Mesothelial cell of epicardium (in vitro differentiated cells): ENCODE measurements around the gene NPHP4. TPM values are rescaled to one million over a fixed set of nuclear protein-coding genes. Genes with fewer than 3 reads are reported as not detected.
"Not testable (repeated sequence)": the region's sequence is repeated elsewhere in the genome, so short reads cannot be mapped to it uniquely, and the experiment has no call there.

Source experiments
- DNase-seq, 2 experiments: peaks; one replicate each; pipeline ENCODE4 v3.0.0; 2021; ENCODE audit warnings: low spot score in 2 of 2; ENCODE audit not compliant: unreplicated experiment in 2 of 2
- H3K27ac Mint-ChIP-seq: 2 replicates; pipeline ENCODE4 v1.8.0; 2021; ENCODE audit warnings: mixed read lengths
- H3K27me3 Mint-ChIP-seq: 2 replicates; pipeline ENCODE4 v1.8.0; 2021; ENCODE audit warnings: low read depth, mixed read lengths
- H3K36me3 Mint-ChIP-seq: 2 replicates; pipeline ENCODE4 v1.8.0; 2021; ENCODE audit warnings: mixed read lengths
- H3K4me1 Mint-ChIP-seq: 2 replicates; pipeline ENCODE4 v1.8.0; 2021; ENCODE audit warnings: mixed read lengths
- H3K4me3 Mint-ChIP-seq: 2 replicates; pipeline ENCODE4 v1.8.0; 2021; ENCODE audit warnings: mild to moderate bottlenecking, moderate library complexity, mixed read lengths
- H3K9me3 Mint-ChIP-seq: 2 replicates; pipeline ENCODE4 v1.8.0; 2021; ENCODE audit warnings: mixed read lengths
- total RNA-seq: library from RNA; stranded (reverse); gene quantifications from 3 replicates; pipeline ENCODE4 v1.2.1, GENCODE V29; 2021
- TF ChIP-seq, protein P1 (sequence below): fragments of 200-600 bp; sonication (generic); IDR thresholded peaks from one replicate; pipeline ENCODE4 v1.5.0; 2021; ENCODE audit warnings: antibody characterized with exemption; ENCODE audit not compliant: unreplicated experiment

The NPHP4 gene
- total RNA-seq, 1 donor from 2014 or later = 16.4 TPM

DNA sequence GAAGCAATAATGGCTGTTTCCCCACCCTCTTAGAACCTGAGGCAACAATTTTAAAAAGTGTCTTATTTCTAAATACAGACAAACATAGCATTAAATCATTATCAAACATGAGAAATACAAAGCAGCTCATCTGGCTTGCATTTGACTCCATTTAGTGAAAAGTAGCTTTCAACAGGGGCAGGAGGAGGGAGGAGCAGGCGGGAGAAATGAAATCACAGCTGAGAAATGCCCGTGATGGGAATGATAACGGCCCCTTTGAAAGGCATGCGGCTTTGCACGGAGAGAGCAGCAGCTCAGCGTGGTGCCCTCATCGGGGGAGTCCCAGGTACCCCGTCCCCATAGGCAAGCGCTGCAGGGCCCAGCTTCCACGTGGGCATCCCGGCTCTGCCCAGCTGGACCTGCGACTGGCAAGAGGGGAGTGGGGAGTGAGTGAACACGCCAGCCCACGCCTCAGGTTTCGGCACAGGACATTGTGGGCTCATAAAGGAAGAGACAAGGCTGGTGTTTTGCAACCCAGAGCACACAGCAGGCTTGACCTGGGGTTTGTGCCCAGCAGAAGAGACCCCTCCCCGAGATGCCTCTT is 134.6 kb downstream of the NPHP4 start:
- no peaks in the 10 kb centered on the region for H3K27me3 Mint-ChIP-seq
- DNase-seq = no peak
- no peaks in the 10 kb centered on the region for H3K36me3 Mint-ChIP-seq
- TF ChIP-seq, protein P1, sequence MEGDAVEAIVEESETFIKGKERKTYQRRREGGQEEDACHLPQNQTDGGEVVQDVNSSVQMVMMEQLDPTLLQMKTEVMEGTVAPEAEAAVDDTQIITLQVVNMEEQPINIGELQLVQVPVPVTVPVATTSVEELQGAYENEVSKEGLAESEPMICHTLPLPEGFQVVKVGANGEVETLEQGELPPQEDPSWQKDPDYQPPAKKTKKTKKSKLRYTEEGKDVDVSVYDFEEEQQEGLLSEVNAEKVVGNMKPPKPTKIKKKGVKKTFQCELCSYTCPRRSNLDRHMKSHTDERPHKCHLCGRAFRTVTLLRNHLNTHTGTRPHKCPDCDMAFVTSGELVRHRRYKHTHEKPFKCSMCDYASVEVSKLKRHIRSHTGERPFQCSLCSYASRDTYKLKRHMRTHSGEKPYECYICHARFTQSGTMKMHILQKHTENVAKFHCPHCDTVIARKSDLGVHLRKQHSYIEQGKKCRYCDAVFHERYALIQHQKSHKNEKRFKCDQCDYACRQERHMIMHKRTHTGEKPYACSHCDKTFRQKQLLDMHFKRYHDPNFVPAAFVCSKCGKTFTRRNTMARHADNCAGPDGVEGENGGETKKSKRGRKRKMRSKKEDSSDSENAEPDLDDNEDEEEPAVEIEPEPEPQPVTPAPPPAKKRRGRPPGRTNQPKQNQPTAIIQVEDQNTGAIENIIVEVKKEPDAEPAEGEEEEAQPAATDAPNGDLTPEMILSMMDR = no peak
- peaks cover 4% of the 10 kb centered on the region for H3K9me3 Mint-ChIP-seq
- H3K27ac Mint-ChIP-seq = no peak overlapping the region
- H3K4me3 Mint-ChIP-seq = no peak overlapping the region
- peaks cover 6% of the 10 kb centered on the region for H3K4me1 Mint-ChIP-seq

DNA sequence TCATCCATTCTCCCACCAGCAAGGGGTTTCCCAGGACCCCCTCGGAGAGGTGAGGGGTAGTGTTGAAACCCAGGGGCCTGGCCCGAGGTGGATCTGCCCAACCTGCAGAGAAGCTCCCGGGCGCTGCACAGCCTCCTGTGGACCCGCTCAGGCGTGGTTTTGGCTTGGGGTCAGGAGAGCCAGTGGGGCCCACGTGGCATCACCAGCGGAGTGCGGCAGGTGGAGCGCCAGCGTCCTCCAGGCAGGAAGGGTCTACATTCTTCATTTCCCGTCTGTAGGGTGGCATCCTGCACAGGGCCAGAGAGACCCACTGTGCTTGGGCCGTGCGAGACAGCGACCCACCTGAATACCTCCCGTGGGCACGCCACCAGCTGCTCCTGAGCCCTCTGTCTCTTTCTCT is 135.2 kb downstream of the NPHP4 start:
- H3K4me3 Mint-ChIP-seq = no peak overlapping the region
- DNase-seq = no peak
- TF ChIP-seq, protein P1 = no peak
- H3K36me3 Mint-ChIP-seq = no peaks in the 10 kb centered on the region
- H3K9me3 Mint-ChIP-seq = peaks cover 4% of the 10 kb centered on the region
- no peaks in the 10 kb centered on the region for H3K27me3 Mint-ChIP-seq
- no peak overlapping the region for H3K27ac Mint-ChIP-seq
- H3K4me1 Mint-ChIP-seq = peaks cover 6% of the 10 kb centered on the region

DNA sequence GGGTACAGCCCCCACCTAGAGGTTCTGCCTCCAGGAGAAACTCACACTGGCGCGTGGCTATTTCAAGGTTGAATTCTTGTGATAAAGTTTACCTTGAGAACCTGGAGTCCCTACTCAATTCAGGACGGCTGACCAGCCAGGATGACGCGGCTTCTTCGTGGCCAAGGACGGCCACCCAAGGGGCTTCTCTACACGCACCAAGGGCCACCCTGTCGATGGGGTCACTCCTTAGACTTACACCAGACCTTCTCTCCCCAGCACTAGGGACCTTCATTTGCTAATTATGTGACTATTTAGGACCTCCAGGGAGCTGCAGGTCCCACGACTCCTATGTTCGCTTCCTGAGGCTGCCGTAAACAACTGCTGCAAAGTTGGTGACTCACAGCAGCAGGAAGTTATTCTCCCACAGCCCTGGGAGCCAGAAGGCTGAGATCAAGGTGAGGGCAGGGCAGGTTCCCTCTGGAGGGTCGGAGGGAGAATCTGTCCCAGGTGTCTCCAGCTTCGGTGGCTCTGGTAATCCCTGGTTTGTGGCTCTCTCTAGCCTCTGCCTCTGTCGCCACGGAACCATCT is 135.9 kb downstream of the NPHP4 start:
- DNase-seq = no peak
- Mint-ChIP-seq H3K36me3 (no peaks in the 10 kb centered on the region), H3K4me3 (no peak overlapping the region), H3K4me1 (peaks cover 6% of the 10 kb centered on the region), H3K9me3 (peaks cover 4% of the 10 kb centered on the region), H3K27me3 (no peaks in the 10 kb centered on the region), H3K27ac (no peak overlapping the region)
- TF ChIP-seq, protein P1 = no peak

DNA sequence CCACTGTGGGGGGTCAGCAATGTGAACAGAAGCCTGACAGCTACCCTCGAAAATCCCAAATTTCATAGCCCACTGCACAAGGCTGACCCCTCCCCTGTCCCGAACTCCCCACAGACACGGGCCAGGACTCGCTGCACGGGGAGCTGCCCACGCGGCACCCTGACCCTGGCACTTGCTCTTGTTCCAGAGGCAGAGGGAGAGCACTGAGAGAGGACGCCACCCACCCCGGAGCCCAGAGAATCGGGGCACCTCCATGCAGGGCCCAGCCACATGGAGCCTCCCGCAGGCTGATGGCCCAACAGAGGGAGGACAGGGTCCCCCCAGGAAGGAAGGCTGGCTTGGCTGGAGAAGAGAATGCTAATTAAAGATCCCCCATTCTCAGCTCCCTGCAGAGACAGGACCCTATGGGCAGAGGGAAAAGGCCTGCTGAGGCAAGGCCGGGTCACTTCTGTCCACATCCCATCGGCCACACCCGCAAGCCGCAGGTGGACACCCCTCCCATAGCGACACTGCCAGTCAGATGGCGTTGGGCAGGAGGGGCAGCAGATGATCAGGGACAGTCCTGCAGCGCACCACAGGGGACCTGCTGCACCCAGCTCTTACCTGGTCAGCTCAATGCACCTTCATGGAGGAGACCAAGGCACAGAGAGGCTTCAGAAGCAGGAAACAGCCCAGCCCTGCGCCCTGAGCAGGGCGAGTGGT is 136.9 kb downstream of the NPHP4 start:
- H3K36me3 Mint-ChIP-seq = no peaks in the 10 kb centered on the region
- peaks cover 2% of the 10 kb centered on the region for H3K27me3 Mint-ChIP-seq
- peaks cover 4% of the 10 kb centered on the region for H3K9me3 Mint-ChIP-seq
- no peak for DNase-seq
- no peak overlapping the region for H3K4me3 Mint-ChIP-seq
- peaks cover 6% of the 10 kb centered on the region for H3K4me1 Mint-ChIP-seq
- no peak overlapping the region for H3K27ac Mint-ChIP-seq
- TF ChIP-seq, protein P1 = no peak

DNA sequence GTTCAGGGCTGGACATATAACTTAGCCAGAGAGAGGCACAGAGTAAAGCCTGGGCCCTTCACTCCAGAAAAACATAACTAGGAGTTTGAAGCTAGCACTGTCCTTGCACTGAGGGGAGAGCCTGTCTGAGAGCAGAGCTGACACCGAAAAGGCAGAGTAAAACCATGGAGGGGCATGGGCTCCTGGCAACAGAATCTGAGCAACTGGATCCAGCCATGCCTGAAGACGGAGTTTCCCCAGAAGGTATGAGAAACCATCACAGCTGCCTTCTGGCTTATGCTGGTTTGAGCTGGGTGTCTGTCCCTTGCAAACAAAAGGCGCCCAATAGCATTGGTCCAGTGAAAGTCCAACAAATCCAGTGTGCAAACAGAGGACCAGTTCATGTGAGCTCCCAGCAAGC is 137.5 kb downstream of the NPHP4 start:
- peaks cover 2% of the 10 kb centered on the region for H3K27me3 Mint-ChIP-seq
- H3K4me3 Mint-ChIP-seq = no peak overlapping the region
- no peaks in the 10 kb centered on the region for H3K36me3 Mint-ChIP-seq
- H3K4me1 Mint-ChIP-seq = peaks cover 6% of the 10 kb centered on the region
- TF ChIP-seq, protein P1 = no peak
- H3K27ac Mint-ChIP-seq = no peak overlapping the region
- no peak for DNase-seq
- peaks cover 4% of the 10 kb centered on the region for H3K9me3 Mint-ChIP-seq

DNA sequence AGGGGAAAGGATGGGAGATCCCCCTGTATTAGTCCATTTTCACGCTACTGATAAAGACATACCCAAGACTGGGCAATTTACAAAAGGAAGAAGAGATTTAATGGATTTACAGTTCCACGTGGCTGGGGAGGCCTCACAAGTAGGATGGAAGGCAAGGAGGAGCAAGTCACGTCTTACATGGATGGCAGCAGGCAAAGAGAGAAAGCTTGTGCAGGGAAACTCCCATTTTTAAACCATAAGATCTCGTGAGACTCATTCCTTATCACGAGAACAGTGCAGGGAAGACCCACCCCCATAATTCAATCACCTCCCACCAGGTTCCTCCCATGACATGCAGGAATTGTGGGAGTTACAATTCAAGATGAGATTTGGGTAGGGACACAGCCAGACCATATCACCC is 138.4 kb downstream of the NPHP4 start:
- not testable (repeated sequence) for H3K4me3 Mint-ChIP-seq, H3K27ac Mint-ChIP-seq, H3K9me3 Mint-ChIP-seq, H3K27me3 Mint-ChIP-seq, H3K36me3 Mint-ChIP-seq, H3K4me1 Mint-ChIP-seq, DNase-seq
